KMS-11 (cell line): ENCODE measurements around the gene CHST11.

ENCODE experiments used
- H2AFZ ChIP-seq: fragments of 200-600 bp; sonication (generic); 2 replicates; pipeline ENCODE4 v1.6.1; 2016; ENCODE audit warnings: antibody characterized with exemption, mixed run types, low read depth
- H3K27ac ChIP-seq: fragments of 200-600 bp; sonication (generic); 2 replicates; pipeline ENCODE4 v1.6.1; 2016; ENCODE audit warnings: mild to moderate bottlenecking, mixed run types
- H3K27me3 ChIP-seq: fragments of 200-600 bp; sonication (generic); 2 replicates; pipeline ENCODE4 v1.6.1; 2017; ENCODE audit warnings: mild to moderate bottlenecking, low read depth, mixed run types, moderate library complexity; ENCODE audit not compliant: insufficient read depth
- H3K36me3 ChIP-seq: fragments of 200-600 bp; sonication (generic); 2 replicates; pipeline ENCODE4 v1.6.1; 2017; ENCODE audit warnings: mild to moderate bottlenecking, mixed run types; ENCODE audit not compliant: insufficient read depth
- H3K4me1 ChIP-seq: fragments of 200-600 bp; sonication (generic); 2 replicates; pipeline ENCODE4 v1.6.1; 2016; ENCODE audit warnings: mild to moderate bottlenecking, low read depth, mixed run types; ENCODE audit not compliant: poor library complexity, severe bottlenecking
- H3K4me2 ChIP-seq: fragments of 200-600 bp; sonication (generic); 2 replicates; pipeline ENCODE4 v1.7.0; 2016; ENCODE audit warnings: mild to moderate bottlenecking, mixed run types
- H3K4me3 ChIP-seq: fragments of 200-600 bp; sonication (generic); IDR thresholded peaks from 2 replicates; pipeline ENCODE4 v1.6.1; 2017; ENCODE audit warnings: low read depth, low read length, mixed read lengths; ENCODE audit not compliant: insufficient read depth
- H3K79me2 ChIP-seq: fragments of 200-600 bp; sonication (generic); 2 replicates; pipeline ENCODE4 v1.6.1; 2016; ENCODE audit warnings: low read depth, mixed run types; ENCODE audit not compliant: insufficient read depth
- H3K9ac ChIP-seq: fragments of 200-600 bp; sonication (generic); 2 replicates; pipeline ENCODE4 v1.6.1; 2016; ENCODE audit warnings: mild to moderate bottlenecking, mixed run types
- H4K20me1 ChIP-seq: fragments of 200-600 bp; sonication (generic); 2 replicates; pipeline ENCODE4 v1.6.1; 2016; ENCODE audit warnings: mild to moderate bottlenecking, mixed run types; ENCODE audit not compliant: insufficient read depth
- CTCF ChIP-seq: fragments of 200-600 bp; sonication (generic); conservative IDR thresholded peaks from 2 replicates; pipeline ENCODE4 v1.6.1; 2017; ENCODE audit warnings: low read depth, mild to moderate bottlenecking, antibody characterized with exemption, low read length, moderate library complexity, mixed read lengths

The CHST11 gene

GRCh38 chr12:104709692-104710435, 253.1 kb downstream of the CHST11 start:
- Histone ChIP-seq H2AFZ (no peak overlapping the region), H3K27me3 (no peaks in the 10 kb centered on the region), H3K9ac (no peak overlapping the region), H3K27ac (no peak overlapping the region), H3K4me1 (no peaks in the 10 kb centered on the region), H3K79me2 (no peaks in the 10 kb centered on the region), H3K4me2 (no peak overlapping the region), H3K4me3 (no peak overlapping the region), H4K20me1 (no peaks in the 10 kb centered on the region), H3K36me3 (no peaks in the 10 kb centered on the region)
- TF ChIP-seq CTCF = no peak

- H3K9ac ChIP-seq = no peak overlapping the region
- H3K4me2 ChIP-seq = no peak overlapping the region
- no peaks in the 10 kb centered on the region for H3K36me3 ChIP-seq
- H3K79me2 ChIP-seq = no peaks in the 10 kb centered on the region
- no peaks in the 10 kb centered on the region for H3K4me1 ChIP-seq
- no peak overlapping the region for H3K4me3 ChIP-seq
- H2AFZ ChIP-seq = no peak overlapping the region
- no peaks in the 10 kb centered on the region for H4K20me1 ChIP-seq
- H3K27me3 ChIP-seq = no peaks in the 10 kb centered on the region
- no peak for TF ChIP-seq CTCF
- no peak overlapping the region for H3K27ac ChIP-seq
Measured at GRCh38 chr12:104710940-104711689, 254.4 kb downstream of the CHST11 start.

- Histone ChIP-seq H4K20me1 (no peaks in the 10 kb centered on the region), H2AFZ (no peak overlapping the region), H3K27ac (no peak overlapping the region), H3K9ac (no peak overlapping the region), H3K4me1 (no peaks in the 10 kb centered on the region), H3K36me3 (no peaks in the 10 kb centered on the region), H3K4me2 (no peak overlapping the region), H3K79me2 (no peaks in the 10 kb centered on the region), H3K4me3 (no peak overlapping the region), H3K27me3 (no peaks in the 10 kb centered on the region)
- TF ChIP-seq CTCF = no peak
Measured at GRCh38 chr12:104712477-104712876, 255.7 kb downstream of the CHST11 start.

- H3K4me2 ChIP-seq = no peak overlapping the region
- no peaks in the 10 kb centered on the region for H3K4me1 ChIP-seq
- H3K4me3 ChIP-seq = no peak overlapping the region
- no peaks in the 10 kb centered on the region for H3K27me3 ChIP-seq
- no peak overlapping the region for H3K27ac ChIP-seq
- no peak for TF ChIP-seq CTCF
- no peaks in the 10 kb centered on the region for H3K36me3 ChIP-seq
- no peak overlapping the region for H3K9ac ChIP-seq
- H4K20me1 ChIP-seq = no peaks in the 10 kb centered on the region
- H3K79me2 ChIP-seq = no peaks in the 10 kb centered on the region
- no peak overlapping the region for H2AFZ ChIP-seq
Measured at GRCh38 chr12:104712968-104713367, 256.2 kb downstream of the CHST11 start.
